ENCODE measurements around the gene C1orf105. TPM values are rescaled to one million over a fixed set of nuclear protein-coding genes. Genes with fewer than 3 reads are reported as not detected.
"Not testable (repeated sequence)": the region's sequence is repeated elsewhere in the genome, so short reads cannot be mapped to it uniquely, and the experiment has no call there.

The C1orf105 gene
- total RNA-seq, 1 donor from 2014 or later, result not detected

DNA sequence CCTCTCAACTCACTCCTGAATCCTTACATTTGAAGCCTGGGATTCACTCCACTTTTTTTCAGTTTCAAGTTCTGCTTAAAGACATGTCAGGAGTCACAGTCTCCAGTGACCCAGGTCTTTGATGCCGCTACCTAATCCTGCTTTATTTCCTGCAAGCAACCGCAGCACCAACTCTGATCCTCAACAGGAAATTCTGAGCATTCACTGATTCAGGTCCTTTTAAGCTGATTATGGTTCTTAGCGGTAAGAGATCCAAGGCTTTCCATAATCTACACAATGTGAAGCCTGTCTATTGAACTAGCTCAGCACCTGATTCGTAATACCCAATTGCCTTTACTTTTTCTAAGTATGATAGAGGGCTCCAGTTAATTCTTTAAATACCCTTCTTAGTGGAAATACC lies 67.1 kb downstream of the C1orf105 start:
- no peaks in the 10 kb centered on the region for H3K36me3 ChIP-seq
- H3K4me1 ChIP-seq, result no peaks in the 10 kb centered on the region
- no peak for DNase-seq
- no peak overlapping the region for H3K27ac ChIP-seq
- no peak overlapping the region for H3K4me3 ChIP-seq
- intact Hi-C loops (cut with DNase I), result no loop called here
- no peak for ATAC-seq
- no peaks in the 10 kb centered on the region for H3K9me3 ChIP-seq
- H3K27me3 ChIP-seq, result no peaks in the 10 kb centered on the region
- TF ChIP-seq, protein P1, sequence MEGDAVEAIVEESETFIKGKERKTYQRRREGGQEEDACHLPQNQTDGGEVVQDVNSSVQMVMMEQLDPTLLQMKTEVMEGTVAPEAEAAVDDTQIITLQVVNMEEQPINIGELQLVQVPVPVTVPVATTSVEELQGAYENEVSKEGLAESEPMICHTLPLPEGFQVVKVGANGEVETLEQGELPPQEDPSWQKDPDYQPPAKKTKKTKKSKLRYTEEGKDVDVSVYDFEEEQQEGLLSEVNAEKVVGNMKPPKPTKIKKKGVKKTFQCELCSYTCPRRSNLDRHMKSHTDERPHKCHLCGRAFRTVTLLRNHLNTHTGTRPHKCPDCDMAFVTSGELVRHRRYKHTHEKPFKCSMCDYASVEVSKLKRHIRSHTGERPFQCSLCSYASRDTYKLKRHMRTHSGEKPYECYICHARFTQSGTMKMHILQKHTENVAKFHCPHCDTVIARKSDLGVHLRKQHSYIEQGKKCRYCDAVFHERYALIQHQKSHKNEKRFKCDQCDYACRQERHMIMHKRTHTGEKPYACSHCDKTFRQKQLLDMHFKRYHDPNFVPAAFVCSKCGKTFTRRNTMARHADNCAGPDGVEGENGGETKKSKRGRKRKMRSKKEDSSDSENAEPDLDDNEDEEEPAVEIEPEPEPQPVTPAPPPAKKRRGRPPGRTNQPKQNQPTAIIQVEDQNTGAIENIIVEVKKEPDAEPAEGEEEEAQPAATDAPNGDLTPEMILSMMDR (IDR thresholded peaks at IDR 0.05), result no peak

DNA sequence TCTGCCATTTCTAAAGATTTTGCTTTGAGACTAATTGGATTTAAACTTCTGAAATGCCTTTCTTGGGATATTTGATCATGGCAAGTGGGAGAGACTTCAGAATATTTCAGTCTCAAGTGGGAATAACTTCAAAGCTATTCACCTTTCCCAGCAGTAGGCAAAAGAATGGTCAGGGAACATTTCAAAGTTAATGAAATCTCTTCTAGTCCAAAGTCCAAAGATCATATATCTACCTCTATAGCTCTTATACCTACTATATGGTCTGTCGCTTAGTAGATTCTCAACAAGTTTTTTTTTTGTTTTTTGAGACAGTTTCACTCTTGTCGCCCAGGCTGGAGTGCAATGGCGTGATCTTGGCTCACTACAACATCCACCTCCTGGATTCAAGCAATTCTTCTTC lies 67.9 kb downstream of the C1orf105 start:
- intact Hi-C loops (cut with DNase I), result no loop called here
- Histone ChIP-seq H3K27me3 (no peaks in the 10 kb centered on the region), H3K36me3 (no peaks in the 10 kb centered on the region), H3K9me3 (no peaks in the 10 kb centered on the region), H3K27ac (no peak overlapping the region), H3K4me1 (no peaks in the 10 kb centered on the region), H3K4me3 (no peak overlapping the region)
- DNase-seq (no peak), ATAC-seq (no peak)
- TF ChIP-seq, protein P1 (IDR thresholded peaks at IDR 0.05), result no peak

DNA sequence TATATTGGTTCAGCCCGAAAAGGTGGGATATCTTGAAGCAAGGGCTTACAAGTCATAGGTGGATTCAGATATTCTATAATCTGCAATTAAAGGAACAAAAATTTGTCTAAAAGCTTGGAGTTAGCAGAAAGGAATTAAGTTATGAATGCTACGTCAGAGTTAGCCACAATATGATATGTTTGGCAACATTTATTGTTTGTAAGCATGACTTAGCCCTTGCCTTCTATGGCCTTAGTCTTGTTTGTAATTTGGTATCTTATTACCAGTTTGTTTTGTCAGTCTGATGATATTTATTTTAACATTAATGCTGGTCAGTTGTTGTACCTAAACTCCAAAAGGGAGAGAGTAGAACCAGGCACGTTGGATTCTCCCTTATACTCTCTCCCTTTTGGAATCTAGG lies 69.4 kb downstream of the C1orf105 start:
- no peak for ATAC-seq
- TF ChIP-seq, protein P1 (IDR thresholded peaks at IDR 0.05), result no peak
- H3K27ac ChIP-seq, result no peak overlapping the region

DNA sequence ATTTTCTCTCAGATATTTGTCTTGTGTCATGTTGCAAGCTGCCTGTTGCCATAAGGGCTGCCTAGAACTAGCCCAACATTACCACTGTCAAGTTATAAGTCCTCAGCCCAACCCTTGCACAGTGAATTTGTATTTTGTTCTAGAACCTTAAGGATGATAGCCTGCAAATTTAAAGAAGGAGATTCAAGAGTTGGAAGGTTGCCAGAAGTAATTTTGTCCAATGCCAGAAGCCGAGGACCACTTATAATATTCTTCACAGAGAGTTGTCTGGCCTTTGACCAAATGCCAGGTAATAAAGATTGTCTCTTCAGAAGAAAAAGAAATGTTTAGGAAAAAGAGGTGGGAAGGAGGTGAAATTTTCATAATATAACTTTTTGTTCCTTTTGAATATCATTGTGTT lies 71.9 kb downstream of the C1orf105 start:
- no peak overlapping the region for H3K27ac ChIP-seq
- TF ChIP-seq, protein P1 (IDR thresholded peaks at IDR 0.05), result no peak
- H3K4me1 ChIP-seq, result peaks cover 4% of the 10 kb centered on the region
- H3K27me3 ChIP-seq, result no peaks in the 10 kb centered on the region
- intact Hi-C loops (cut with DNase I), result no loop called here
- no peaks in the 10 kb centered on the region for H3K36me3 ChIP-seq
- DNase-seq, result no peak
- H3K9me3 ChIP-seq, result no peaks in the 10 kb centered on the region
- no peak for ATAC-seq
- no peak overlapping the region for H3K4me3 ChIP-seq

More for the DNA sequence above, 69.4 kb downstream of the C1orf105 start:
- H3K4me1 ChIP-seq, result no peaks in the 10 kb centered on the region
- intact Hi-C loops (cut with DNase I), result no loop called here
- no peaks in the 10 kb centered on the region for H3K9me3 ChIP-seq
- no peak overlapping the region for H3K4me3 ChIP-seq
- H3K27me3 ChIP-seq, result no peaks in the 10 kb centered on the region
- H3K36me3 ChIP-seq, result no peaks in the 10 kb centered on the region
- DNase-seq, result no peak

DNA sequence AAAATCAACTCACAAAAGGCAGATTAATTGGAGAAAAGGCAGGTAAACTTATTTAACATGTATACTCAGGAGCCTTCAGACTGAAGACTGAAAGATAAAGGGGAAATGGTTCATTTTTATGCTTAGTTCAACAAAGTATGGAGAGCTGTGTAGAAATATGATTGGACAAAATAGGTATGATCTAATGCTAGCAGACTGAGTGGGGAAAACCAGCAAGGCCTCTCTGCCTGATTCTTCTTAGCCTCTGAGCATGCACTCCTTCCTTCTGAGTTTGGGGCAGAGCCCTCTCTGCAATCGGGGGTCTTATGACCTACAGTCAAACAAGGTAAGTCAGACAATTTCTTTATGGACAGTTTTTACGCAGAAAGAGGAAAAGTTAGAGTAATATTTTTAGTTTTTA lies 73.7 kb downstream of the C1orf105 start:
- no peak overlapping the region for H3K4me3 ChIP-seq
- H3K27me3 ChIP-seq, result no peaks in the 10 kb centered on the region
- H3K9me3 ChIP-seq, result no peaks in the 10 kb centered on the region
- TF ChIP-seq, protein P1 (IDR thresholded peaks at IDR 0.05), result no peak
- H3K4me1 ChIP-seq, result peaks cover 5% of the 10 kb centered on the region
- no peak for DNase-seq
- H3K36me3 ChIP-seq, result no peaks in the 10 kb centered on the region
- H3K27ac ChIP-seq, result no peak overlapping the region
- intact Hi-C loops (cut with DNase I), result no loop called here
- ATAC-seq, result no peak

DNA sequence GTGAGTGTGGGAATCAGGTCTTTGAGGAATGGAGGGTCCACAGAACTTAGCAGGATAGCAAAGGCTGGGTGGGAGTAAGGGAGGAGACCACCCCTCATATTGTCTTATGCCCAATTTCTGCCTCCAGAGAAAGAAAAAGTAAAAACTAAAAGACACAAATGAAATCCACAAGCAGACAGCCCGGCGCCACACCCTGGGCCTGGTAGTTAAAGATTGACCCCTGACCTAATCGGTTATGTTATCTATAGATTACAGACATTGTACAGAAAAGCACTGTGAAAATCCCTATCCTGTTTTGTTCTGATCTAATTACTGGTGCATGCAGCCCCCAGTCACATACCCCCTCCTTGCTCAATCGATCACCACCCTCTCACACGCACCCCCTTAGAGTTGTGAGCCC lies 75.6 kb downstream of the C1orf105 start:
- ATAC-seq; intact Hi-C loops (cut with DNase I); H3K27ac ChIP-seq; H3K4me1 ChIP-seq; H3K4me3 ChIP-seq; H3K36me3 ChIP-seq; H3K27me3 ChIP-seq; H3K9me3 ChIP-seq; DNase-seq: not testable (repeated sequence)
